ENCODE results near the gene NALCN. TPM values are rescaled to one million over a fixed set of nuclear protein-coding genes. Genes with fewer than 3 reads are reported as not detected.
A peak's percentile ranks its signal among the peaks of the same experiment; 100 is the strongest.

Gene NALCN
- total RNA-seq, 2 donors from 2014 or later, result 1.6 to 4.6 TPM

GRCh38 chr13:101398191-101398590 is 18.1 kb downstream of the NALCN start:
- Histone ChIP-seq H3K27ac (no peak overlapping the region), H3K4me3 (no peak overlapping the region), H3K9me3 (no peaks in the 10 kb centered on the region), H3K4me1 (peaks cover 5% of the 10 kb centered on the region), H3K36me3 (replicated peaks in 1 of 2; ENCODE audit: insufficient read depth in 1 of 2, low read depth in 2 of 2) (no peaks in the 10 kb centered on the region), H3K27me3 (no peaks in the 10 kb centered on the region)
- no peak for TF ChIP-seq POLR2A (IDR thresholded peaks at IDR 0.05)
- TF ChIP-seq CTCF (IDR thresholded peaks at IDR 0.05), result no peak
- DNase-seq (no peak), ATAC-seq (no peak)
- WGBS, 2 donors, result 25 to 28% methylated on average over 2 of the region's 2 CpGs
- intact Hi-C loops (cut with DNase I), result no loop called here

- DNase-seq, result no peak
- Histone ChIP-seq H3K4me1 (peaks cover 9% of the 10 kb centered on the region), H3K4me3 (no peak overlapping the region), H3K9me3 (no peaks in the 10 kb centered on the region), H3K36me3 (replicated peaks in 1 of 2; ENCODE audit: insufficient read depth in 1 of 2, low read depth in 2 of 2) (no peaks in the 10 kb centered on the region), H3K27me3 (no peaks in the 10 kb centered on the region), H3K27ac (no peak overlapping the region)
- TF ChIP-seq CTCF (IDR thresholded peaks at IDR 0.05) (no peak), POLR2A (IDR thresholded peaks at IDR 0.05) (no peak)
- intact Hi-C loops (cut with DNase I), result no loop called here
- 64 to 80% methylated on average over 2 of the region's 2 CpGs for WGBS, 2 donors
- no peak for ATAC-seq
Observed at GRCh38 chr13:101397742-101398141, 18.6 kb downstream of the NALCN start.

GRCh38 chr13:101394605-101395004 is 21.7 kb downstream of the NALCN start:
- H3K4me1 ChIP-seq, result peaks cover 11% of the 10 kb centered on the region
- ATAC-seq, result no peak
- DNase-seq, result no peak
- H3K27ac ChIP-seq, result no peak overlapping the region
- H3K9me3 ChIP-seq, result no peaks in the 10 kb centered on the region
- H3K36me3 ChIP-seq (replicated peaks in 1 of 2; ENCODE audit: insufficient read depth in 1 of 2, low read depth in 2 of 2), result no peaks in the 10 kb centered on the region
- no peak for TF ChIP-seq POLR2A (IDR thresholded peaks at IDR 0.05)
- no peak for TF ChIP-seq CTCF (IDR thresholded peaks at IDR 0.05)
- no peaks in the 10 kb centered on the region for H3K27me3 ChIP-seq
- H3K4me3 ChIP-seq, result no peak overlapping the region
- intact Hi-C loops (cut with DNase I), result no loop called here
- WGBS, 2 donors, result 54 to 59% methylated on average over 2 of the region's 2 CpGs

- Histone ChIP-seq H3K36me3 (replicated peaks in 1 of 2; ENCODE audit: insufficient read depth in 1 of 2, low read depth in 2 of 2) (no peaks in the 10 kb centered on the region), H3K4me1 (peaks cover 11% of the 10 kb centered on the region), H3K27ac (peak overlapping the region in 1 of 4 donors; percentile 67), H3K4me3 (no peak overlapping the region), H3K9me3 (no peaks in the 10 kb centered on the region), H3K27me3 (no peaks in the 10 kb centered on the region)
- TF ChIP-seq POLR2A (IDR thresholded peaks at IDR 0.05) (no peak), CTCF (IDR thresholded peaks at IDR 0.05) (no peak)
- ATAC-seq (peak; percentile 94), DNase-seq (peak; percentile 73 to 88 (median 80))
- WGBS, 2 donors, result 37 to 40% methylated on average over 3 of the region's 3 CpGs
- intact Hi-C loops (cut with DNase I), result no loop called here
Observed at GRCh38 chr13:101393140-101393539, 23.2 kb downstream of the NALCN start.

- intact Hi-C loops (cut with DNase I), result no loop called here
- ATAC-seq, result no peak
- 23 to 50% methylated on average over 5 of the region's 5 CpGs for WGBS, 2 donors
- H3K4me1 ChIP-seq, result peaks cover 11% of the 10 kb centered on the region
- no peak for DNase-seq
- H3K36me3 ChIP-seq (replicated peaks in 1 of 2; ENCODE audit: insufficient read depth in 1 of 2, low read depth in 2 of 2), result no peaks in the 10 kb centered on the region
- H3K4me3 ChIP-seq, result no peak overlapping the region
- TF ChIP-seq POLR2A (IDR thresholded peaks at IDR 0.05), result no peak
- no peak for TF ChIP-seq CTCF (IDR thresholded peaks at IDR 0.05)
- H3K27ac ChIP-seq, result no peak overlapping the region
- no peaks in the 10 kb centered on the region for H3K9me3 ChIP-seq
- H3K27me3 ChIP-seq, result no peaks in the 10 kb centered on the region
Observed at GRCh38 chr13:101390461-101390860, 25.8 kb downstream of the NALCN start.

Data from body of pancreas (tissue), 4 donors.